GM12872 (cell line): ENCODE results near the gene RND3.

ENCODE experiments used
- CTCF ChIP-seq: IDR thresholded peaks from 3 replicates; pipeline ENCODE4 v1.5.1; 2011; ENCODE audit warnings: low read depth, mild to moderate bottlenecking, low read length, moderate library complexity; ENCODE audit not compliant: insufficient read depth

The RND3 gene

GRCh38 chr2:150483532-150483931 lies 3.9 kb downstream of the RND3 start:
- no peak for TF ChIP-seq CTCF

DNA sequence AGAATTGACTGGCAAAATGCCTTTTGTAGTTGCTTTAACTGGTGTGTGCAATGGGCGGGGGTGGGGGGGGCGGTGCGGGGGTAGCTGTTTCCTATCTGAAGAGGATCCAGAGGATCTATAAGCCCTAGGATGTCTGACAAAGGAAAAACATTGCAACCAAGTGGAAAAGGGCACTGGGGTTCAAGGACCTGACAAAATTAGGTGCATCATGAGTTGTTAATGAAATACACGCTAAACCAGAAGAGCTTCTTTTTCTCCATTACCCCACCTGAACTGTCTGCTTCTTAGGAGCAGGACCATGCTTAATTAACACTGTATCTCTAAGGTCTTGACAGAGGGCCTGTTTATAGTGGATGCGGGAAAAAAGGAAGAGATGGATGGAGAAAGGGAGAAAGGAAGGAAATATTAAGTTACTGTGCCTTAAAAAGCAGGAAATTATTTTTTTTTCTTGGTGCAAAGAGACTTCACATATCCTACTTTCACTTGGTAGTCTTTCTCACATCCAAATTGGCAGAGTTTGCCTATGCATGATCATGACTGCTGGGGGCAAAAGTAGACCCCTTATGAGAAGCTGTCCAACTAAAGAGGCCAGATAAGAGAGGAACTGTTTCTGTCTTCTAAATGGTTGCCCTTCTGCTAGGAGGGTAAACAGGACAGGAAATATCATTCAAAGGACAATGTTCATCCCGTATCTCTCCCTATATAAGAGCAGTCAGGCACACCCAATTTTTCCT lies 4.6 kb downstream of the RND3 start:
- no peak for TF ChIP-seq CTCF

DNA sequence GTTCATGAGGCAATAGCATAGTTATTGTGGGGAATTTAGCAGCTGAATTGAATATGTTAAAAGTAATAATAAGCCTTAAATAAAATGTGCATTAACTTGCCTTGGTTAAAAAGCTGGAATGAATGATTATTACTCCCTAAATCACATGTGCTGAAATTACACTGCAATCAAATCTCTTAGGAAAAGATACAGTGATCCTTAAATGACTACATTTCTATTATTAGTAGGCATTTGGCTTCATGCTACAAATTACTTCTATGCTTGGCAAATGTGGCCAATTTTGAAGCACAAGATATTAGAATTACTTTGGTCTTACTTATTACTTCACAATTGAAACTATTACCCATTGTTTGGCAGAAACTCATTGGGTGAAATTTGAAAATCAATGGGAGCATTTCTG lies 5.4 kb downstream of the RND3 start:
- TF ChIP-seq CTCF = no peak

DNA sequence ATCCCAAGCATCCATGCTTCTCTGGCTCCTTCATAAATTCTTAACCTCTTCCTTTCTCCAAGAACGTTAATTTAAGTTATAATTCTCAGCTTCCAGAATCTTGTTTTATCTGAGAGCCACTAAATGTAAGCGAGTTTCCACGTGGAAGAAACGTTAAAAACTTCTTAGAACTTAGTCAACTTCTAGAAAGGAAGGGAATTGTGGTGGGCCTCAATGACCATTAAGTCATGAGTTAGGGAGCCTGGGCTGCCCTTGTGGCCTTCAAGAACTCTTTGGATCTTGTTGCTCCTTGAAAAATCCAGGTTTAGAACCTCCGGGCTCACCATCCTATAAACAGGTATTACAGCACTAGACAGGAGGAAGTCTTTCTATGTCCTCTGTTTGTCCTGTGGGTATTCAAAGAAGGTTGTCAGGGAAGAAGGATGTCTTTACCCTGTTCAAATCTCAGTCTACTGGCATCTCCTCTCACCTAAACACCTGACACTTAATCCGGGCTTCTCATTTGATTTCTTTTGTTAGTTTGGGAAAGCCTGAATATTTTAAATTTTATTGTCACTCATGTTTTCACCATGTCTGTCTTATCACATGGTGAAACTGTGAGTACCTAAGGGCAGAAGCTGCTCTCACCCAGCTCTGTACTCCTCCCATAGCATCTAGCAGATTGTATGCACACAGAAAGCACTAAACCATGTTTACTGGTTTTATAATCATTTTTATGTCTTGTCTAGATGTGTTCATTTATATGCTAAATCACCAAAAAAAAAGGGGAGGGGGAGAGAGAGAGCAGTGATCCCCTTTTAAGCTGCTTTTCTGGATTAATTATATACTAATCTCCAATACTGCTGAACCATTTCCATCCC lies 6.3 kb downstream of the RND3 start:
- no peak for TF ChIP-seq CTCF

DNA sequence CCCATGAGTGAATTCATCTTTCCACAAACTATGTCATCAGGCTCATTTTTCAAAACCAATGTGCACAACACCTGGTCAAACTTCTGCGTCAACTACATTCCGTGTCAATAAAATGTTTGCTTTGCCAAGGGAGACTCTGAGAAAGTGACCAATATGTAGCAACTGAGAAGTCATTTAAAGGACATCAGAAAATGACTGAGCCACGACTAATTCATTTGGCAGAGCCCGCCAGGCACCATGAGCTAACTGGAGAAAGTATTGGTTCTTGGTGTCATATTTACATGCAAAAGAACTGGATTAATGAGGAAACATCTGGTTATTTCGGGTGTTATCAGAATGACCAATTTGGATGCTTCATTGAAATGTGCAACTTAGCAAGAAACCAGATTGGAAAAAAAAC lies 7.2 kb downstream of the RND3 start:
- no peak for TF ChIP-seq CTCF

DNA sequence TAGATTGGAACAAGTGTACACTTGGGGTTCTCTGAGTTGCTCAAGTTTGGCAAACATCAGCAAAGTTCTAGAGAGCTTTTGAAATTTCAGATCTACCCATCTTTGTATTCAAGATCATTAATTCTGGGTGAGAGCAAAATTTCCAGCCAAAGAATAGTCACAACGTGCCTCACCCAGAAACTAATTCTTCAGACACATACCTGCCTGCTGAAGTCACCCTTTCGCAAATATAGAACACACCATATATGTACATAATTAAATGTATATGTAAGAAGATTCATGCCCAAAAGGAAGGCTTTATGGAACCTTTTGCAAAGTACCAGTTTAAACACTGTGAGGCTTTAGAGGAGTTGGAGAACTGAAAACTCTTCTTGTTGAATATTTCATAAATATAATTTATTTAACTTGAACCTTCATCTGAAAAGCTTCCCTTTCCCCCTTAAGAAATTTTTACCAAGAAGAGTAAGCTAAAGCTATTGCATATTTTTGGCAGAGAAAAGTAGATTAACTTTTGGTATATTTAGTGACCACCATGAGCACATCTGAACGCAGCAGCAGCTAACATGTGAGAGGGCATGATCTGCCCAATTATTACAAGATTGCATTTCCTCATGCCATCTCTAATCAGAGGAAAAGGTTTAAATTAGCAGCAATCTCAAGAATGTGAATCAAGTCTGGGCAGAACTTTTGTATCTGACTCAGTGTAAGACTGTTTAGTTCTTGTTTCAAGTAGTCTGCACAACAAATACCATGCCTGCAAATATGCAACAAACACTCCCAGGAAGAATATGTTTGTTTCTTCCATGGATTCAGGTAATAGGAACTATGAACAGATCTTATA lies 8.2 kb downstream of the RND3 start:
- no peak for TF ChIP-seq CTCF
